ENCODE results near the gene TOP2A.

DNA sequence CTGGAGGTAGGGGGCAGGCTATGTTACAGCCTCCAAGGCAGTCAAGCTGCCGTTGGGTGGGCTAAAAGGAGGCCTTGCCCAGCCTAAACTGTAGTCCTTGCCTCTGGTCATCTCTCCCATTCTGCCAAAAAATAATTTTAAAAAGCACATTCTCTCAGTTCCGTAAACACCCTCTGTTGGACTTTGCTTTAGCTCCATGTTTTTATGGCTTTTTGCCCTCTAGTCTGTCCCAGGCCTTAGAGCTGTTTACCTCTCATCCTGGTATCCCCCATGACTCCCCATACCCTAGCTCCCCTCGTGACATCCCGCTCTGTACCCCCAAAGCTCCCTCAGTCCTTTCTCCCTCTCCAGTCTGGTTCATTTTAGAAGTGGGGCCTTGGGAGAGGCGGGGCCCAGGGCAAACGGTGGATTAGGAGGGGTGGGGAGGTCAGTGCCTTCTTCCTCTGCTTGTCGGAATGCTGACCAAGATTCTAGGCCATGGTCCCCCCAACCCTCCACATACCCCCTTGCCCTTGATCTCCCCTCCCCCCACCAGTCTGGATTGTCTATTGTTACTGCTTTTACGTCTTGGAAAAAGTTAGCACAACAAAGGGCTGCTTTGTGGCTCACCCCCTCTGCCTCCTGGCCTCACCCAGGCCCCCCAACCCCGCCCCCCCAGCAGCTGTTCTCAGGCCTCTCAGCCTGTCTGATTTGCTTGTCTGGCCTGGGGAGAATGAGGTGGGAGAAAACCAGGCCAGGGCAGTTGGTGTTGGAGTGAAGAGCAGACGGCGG, 71.5 kb downstream of the TOP2A start:
- TF ChIP-seq CTCF (IDR thresholded peaks at IDR 0.05) (no peak), POLR2A (IDR thresholded peaks at IDR 0.05) (no peak)
